ENCODE measurements around the gene DZIP1L.
"Not testable (repeated sequence)": the region's sequence is repeated elsewhere in the genome, so short reads cannot be mapped to it uniquely, and the experiment has no call there.

Gene DZIP1L

DNA sequence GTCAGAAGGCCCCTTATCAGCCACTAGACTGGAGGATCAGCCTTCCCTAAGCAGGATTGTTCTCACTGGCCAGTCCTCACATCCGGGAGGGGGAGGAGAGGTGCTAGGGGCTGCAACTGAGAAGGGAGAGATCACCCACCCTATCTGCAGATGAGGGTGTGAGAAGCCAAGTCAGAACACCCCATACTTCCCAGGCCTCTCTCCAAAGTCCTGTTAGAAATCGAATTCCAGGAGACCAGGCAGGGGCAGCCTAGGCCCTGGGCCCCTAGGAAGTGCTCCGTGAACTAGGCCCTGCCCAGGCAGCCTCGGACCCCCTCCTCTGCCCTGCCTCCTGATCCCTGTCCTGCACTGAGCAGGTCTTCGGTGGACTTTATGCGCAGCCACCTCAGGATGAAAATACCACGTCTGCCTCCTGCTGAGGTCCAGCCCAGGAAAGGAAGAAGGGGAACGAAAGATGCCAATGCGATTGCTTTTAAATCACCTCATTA is 933 bp downstream of the DZIP1L start:
- peak overlapping the region; percentile 74 for H3K4me3 ChIP-seq (replicated peaks; ENCODE audit: low read depth, low read length)
- DNase-seq (ENCODE audit: extremely low read depth, low read depth) = no peak
- TF ChIP-seq, protein P1, sequence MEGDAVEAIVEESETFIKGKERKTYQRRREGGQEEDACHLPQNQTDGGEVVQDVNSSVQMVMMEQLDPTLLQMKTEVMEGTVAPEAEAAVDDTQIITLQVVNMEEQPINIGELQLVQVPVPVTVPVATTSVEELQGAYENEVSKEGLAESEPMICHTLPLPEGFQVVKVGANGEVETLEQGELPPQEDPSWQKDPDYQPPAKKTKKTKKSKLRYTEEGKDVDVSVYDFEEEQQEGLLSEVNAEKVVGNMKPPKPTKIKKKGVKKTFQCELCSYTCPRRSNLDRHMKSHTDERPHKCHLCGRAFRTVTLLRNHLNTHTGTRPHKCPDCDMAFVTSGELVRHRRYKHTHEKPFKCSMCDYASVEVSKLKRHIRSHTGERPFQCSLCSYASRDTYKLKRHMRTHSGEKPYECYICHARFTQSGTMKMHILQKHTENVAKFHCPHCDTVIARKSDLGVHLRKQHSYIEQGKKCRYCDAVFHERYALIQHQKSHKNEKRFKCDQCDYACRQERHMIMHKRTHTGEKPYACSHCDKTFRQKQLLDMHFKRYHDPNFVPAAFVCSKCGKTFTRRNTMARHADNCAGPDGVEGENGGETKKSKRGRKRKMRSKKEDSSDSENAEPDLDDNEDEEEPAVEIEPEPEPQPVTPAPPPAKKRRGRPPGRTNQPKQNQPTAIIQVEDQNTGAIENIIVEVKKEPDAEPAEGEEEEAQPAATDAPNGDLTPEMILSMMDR (IDR thresholded peaks at IDR 0.05; ENCODE audit: low read depth, low read length, missing control alignments) = no peak

DNA sequence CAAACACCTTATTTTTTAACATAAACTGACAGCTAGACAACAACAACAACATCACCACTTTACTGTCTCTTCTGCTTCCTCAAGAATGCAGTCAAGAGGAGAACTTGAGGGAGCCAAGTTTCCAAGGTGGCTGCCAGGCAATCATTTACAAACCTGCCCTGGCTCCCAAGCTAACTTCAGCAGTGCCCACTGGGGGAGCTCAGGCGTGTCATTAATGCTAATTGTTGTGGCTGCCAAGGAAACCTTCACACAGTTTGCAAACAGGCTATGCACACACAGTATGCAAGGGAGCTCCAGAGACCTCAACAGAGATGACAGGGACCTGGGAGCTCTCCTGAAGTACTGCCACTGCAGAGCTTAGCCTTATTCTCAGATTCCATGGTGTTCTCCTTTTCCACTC is 2.1 kb downstream of the DZIP1L start:
- H3K4me3 ChIP-seq (replicated peaks; ENCODE audit: low read depth, low read length) = no peak overlapping the region
- no peak for DNase-seq (ENCODE audit: extremely low read depth, low read depth)
- TF ChIP-seq, protein P1 (IDR thresholded peaks at IDR 0.05; ENCODE audit: low read depth, low read length, missing control alignments) = no peak

DNA sequence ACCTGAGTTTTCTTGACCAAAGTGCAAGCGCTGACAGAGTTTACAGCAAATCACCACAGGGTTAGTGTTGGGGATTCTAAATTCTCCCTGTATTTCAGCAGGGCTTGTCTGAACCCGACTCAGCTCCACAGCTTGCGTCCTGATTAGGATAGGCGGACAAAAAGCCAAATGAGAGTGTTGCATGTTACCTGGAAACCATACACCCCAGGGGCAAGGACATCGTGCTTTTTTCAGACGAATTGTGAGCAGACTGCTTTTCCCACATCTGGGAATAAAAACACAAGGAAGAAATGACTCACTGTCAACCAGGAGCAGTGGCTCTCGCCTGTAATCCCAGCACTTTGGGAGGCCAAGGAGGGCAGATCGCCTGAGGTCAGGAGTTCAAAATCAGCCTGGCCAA is 3.0 kb downstream of the DZIP1L start:
- H3K4me3 ChIP-seq (replicated peaks; ENCODE audit: low read depth, low read length) = no peak overlapping the region
- TF ChIP-seq, protein P1 (IDR thresholded peaks at IDR 0.05; ENCODE audit: low read depth, low read length, missing control alignments) = no peak
- DNase-seq (ENCODE audit: extremely low read depth, low read depth) = no peak

DNA sequence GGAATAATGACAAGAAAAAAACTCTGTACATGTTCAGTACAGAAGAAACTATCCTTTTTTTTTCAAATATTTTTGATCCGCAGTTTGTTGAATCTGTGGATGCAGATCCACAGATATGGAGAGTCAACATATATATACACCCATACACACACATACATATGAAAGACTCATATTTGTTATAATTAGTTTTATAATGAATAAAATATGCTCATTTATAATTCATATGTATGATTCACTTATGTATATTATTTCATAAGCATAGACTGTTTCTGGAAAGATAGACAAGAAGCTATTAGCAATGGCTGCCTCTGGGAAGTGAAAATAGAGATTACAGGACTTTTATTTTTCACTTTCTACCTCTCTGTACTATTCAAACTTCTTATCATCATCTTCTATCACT is 9.8 kb downstream of the DZIP1L start:
- H3K4me3 ChIP-seq (replicated peaks; ENCODE audit: low read depth, low read length) = no peak overlapping the region
- TF ChIP-seq, protein P1 (IDR thresholded peaks at IDR 0.05; ENCODE audit: low read depth, low read length, missing control alignments) = no peak
- no peak for DNase-seq (ENCODE audit: extremely low read depth, low read depth)

DNA sequence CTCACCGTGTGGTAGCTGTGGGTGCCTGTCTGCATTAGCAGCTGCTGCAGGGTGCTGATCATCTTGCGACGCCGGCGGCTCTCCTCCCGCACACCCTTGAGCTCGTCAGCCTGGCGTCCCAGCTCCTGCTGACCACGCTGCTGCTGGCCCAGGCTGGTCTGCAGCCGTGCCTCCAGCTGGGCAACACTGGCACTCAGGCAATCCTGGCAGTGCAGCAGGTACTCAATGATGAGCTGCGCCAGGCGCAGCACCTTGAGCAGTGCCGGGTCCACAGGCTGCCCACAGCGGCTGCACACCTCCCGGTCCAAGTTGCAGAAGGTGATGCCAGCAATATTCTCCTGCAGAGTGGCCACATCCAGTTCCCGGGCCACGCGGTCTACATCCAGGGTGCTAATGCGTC is 11.9 kb downstream of the DZIP1L start:
- DNase-seq (ENCODE audit: extremely low read depth, low read depth) = no peak
- TF ChIP-seq, protein P1 (IDR thresholded peaks at IDR 0.05; ENCODE audit: low read depth, low read length, missing control alignments) = no peak
- H3K4me3 ChIP-seq (replicated peaks; ENCODE audit: low read depth, low read length) = no peak overlapping the region

DNA sequence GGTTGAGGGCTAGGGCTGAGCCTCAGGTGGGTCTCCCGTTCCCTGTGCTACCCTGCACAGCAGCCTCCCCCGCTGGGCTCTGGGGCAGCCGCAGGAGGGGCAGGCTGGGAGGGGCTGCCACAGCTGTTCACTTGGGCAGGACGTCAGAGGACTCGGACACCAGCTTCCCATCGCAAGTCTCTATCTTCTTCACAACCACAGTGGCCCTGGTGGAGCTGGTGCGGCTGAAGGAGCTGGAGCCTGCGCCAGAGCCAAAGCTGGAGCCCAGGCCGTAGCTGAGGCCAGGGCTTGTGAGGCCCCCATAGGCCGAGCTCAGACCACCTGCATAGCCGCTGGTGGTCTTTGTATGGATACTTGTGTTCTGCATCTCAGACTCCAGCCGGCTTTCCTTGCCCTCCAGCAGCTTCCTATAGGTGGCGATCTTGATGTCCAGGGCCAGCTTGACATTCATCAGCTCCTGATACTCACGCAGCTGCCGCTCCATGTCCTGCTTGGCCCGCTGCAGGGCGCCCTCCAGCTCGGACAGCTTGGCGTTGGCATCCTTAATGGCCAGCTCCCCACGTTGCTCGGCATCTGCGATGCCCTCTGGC is 14.0 kb downstream of the DZIP1L start:
- TF ChIP-seq, protein P1 (IDR thresholded peaks at IDR 0.05; ENCODE audit: low read depth, low read length, missing control alignments) = peak; percentile 31
- not testable (repeated sequence) for DNase-seq (ENCODE audit: extremely low read depth, low read depth); H3K4me3 ChIP-seq (replicated peaks; ENCODE audit: low read depth, low read length)

DNA sequence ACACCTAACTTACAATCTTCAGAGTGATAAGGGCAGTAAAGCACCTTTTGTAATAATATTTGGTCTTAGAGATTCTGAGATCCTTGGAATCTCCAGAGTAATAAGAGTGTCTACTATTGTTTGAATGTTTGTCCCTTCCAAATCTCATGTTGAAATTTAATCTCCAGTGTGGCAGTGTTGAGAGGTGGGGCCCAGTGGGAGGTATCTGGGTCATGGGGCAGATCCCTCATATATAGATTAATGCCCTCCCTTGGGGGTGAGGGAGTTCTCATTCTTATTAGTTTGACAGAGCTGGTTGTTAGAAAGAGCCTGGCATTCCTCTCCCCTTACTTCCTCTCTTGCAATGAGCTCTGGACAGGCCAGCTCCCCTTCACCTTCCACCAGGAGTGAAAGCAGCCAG is 16.0 kb downstream of the DZIP1L start:
- no peak overlapping the region for H3K4me3 ChIP-seq (replicated peaks; ENCODE audit: low read depth, low read length)
- TF ChIP-seq, protein P1 (IDR thresholded peaks at IDR 0.05; ENCODE audit: low read depth, low read length, missing control alignments) = no peak
- no peak for DNase-seq (ENCODE audit: extremely low read depth, low read depth)
